NCI-H2029 (cell line): ENCODE results near the gene SYT4.

Source experiments
- DNase-seq: peaks from one replicate; lab custom pipeline; 2025; lab: John Stamatoyannopoulos, UW

Gene SYT4

GRCh38 chr18:43220691-43221090 is 56.6 kb downstream of the SYT4 start:
- no peak for DNase-seq
